Adipocyte (in vitro differentiated cells): Measurements from ENCODE around the gene PPFIA4.
A peak's percentile ranks its signal among the peaks of the same experiment; 100 is the strongest.

Source experiments
- DNase-seq: peaks from one replicate; pipeline ENCODE4 v3.0.0-alpha.2; 2015; ENCODE audit warnings: low read depth
- H3K27me3 ChIP-seq: replicated peaks from 2 replicates; pipeline ENCODE4 v1.7.0; 2013; ENCODE audit warnings: mild to moderate bottlenecking, low read length, moderate library complexity; ENCODE audit not compliant: control insufficient read depth, insufficient read depth
- H3K36me3 ChIP-seq: 2 replicates; pipeline ENCODE4 v1.7.0; 2013; ENCODE audit warnings: low read length, mild to moderate bottlenecking, moderate library complexity; ENCODE audit not compliant: control insufficient read depth, insufficient read depth, severe bottlenecking
- H3K4me1 ChIP-seq: 2 replicates; pipeline ENCODE4 v1.7.0; 2013; ENCODE audit warnings: mild to moderate bottlenecking, low read length, moderate library complexity; ENCODE audit not compliant: control insufficient read depth, insufficient read depth
- H3K4me3 ChIP-seq: 2 replicates; pipeline ENCODE4 v1.7.0; 2013; ENCODE audit warnings: mild to moderate bottlenecking, low read length, moderate library complexity
- H3K9ac ChIP-seq: 2 replicates; pipeline ENCODE4 v1.7.0; 2013; ENCODE audit warnings: mild to moderate bottlenecking, low read length, moderate library complexity
- H3K9me3 ChIP-seq: 2 replicates; pipeline ENCODE4 v1.7.0; 2013; ENCODE audit warnings: mild to moderate bottlenecking, low read length, moderate library complexity; ENCODE audit not compliant: control insufficient read depth

Gene PPFIA4

DNA sequence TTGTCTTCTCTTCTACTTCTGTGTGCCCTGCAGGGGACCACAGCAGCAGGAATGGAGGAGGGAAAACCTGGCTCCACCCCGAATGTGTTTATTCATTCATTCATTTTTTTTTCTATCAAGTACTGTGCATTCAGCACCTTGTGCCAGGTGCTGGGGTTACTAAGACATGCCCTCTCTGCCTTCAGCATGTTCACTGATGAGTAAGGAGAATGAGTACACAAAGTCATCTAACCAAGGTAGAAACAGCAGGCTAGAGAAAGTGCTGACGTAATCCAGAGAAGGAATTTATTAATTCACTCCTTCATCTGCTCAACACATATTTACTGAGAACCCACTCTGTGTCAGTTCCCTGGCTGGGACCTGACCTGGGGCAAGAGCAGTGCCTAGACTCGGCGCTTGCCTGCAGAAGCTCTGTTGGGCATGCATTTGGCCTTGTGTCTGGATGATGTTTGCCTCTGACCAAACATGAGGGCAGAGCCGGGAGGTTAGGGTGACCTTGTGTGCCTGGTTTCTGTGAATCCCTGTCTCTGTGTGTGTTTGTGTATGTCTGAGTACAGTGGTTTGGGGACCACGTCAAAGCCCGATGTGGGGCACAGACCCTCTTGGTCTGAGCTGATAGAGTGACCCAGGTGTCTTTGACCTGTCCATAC, 62.8 kb downstream of the PPFIA4 start:
- no peak for DNase-seq
- no peaks in the 10 kb centered on the region for H3K9me3 ChIP-seq
- H3K4me3 ChIP-seq = no peak overlapping the region
- H3K36me3 ChIP-seq = no peaks in the 10 kb centered on the region
- H3K27me3 ChIP-seq = peaks cover 30% of the 10 kb centered on the region
- H3K4me1 ChIP-seq = peaks cover 3% of the 10 kb centered on the region
- H3K9ac ChIP-seq = no peak overlapping the region

DNA sequence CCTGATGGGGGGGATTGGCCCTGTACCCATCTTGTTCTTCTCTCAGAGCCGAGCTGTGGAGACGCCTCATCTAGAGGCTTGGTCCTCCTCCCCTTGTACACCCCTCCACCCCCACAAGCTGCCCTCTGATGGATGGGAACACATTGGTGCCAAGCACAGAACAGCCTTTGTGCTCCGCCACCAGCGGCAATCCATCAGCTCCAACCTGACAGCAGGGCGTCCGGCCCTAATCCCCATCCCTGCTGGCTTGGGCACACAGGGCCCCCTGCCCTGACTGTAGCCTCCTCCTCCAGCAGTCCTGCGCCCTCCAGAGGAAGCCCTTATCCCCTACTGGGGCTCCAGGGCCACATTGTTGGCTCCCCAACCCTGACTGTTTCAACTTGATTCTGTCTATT, 63.4 kb downstream of the PPFIA4 start:
- no peak for DNase-seq
- Histone ChIP-seq H3K4me3 (no peak overlapping the region), H3K36me3 (no peaks in the 10 kb centered on the region), H3K4me1 (no peaks in the 10 kb centered on the region), H3K27me3 (peaks cover 30% of the 10 kb centered on the region), H3K9ac (no peak overlapping the region), H3K9me3 (peaks cover 4% of the 10 kb centered on the region)

- no peak overlapping the region for H3K4me3 ChIP-seq
- peaks cover 30% of the 10 kb centered on the region for H3K27me3 ChIP-seq
- peaks cover 14% of the 10 kb centered on the region for H3K9me3 ChIP-seq
- no peaks in the 10 kb centered on the region for H3K4me1 ChIP-seq
- no peaks in the 10 kb centered on the region for H3K36me3 ChIP-seq
- H3K9ac ChIP-seq = no peak overlapping the region
- DNase-seq = peak; percentile 7
Measured at GRCh38 chr1:203090421-203091198, 64.3 kb downstream of the PPFIA4 start.

- Histone ChIP-seq H3K36me3 (no peaks in the 10 kb centered on the region), H3K27me3 (peaks cover 30% of the 10 kb centered on the region), H3K4me3 (no peak overlapping the region), H3K9ac (no peak overlapping the region), H3K9me3 (peaks cover 19% of the 10 kb centered on the region), H3K4me1 (no peaks in the 10 kb centered on the region)
- DNase-seq = no peak
Measured at GRCh38 chr1:203091199-203091477, 64.8 kb downstream of the PPFIA4 start.

GRCh38 chr1:203091761-203092330, 65.6 kb downstream of the PPFIA4 start:
- Histone ChIP-seq H3K4me3 (no peak overlapping the region), H3K9me3 (peaks cover 26% of the 10 kb centered on the region), H3K4me1 (no peaks in the 10 kb centered on the region), H3K27me3 (peaks cover 28% of the 10 kb centered on the region), H3K36me3 (no peaks in the 10 kb centered on the region), H3K9ac (no peak overlapping the region)
- no peak for DNase-seq

DNA sequence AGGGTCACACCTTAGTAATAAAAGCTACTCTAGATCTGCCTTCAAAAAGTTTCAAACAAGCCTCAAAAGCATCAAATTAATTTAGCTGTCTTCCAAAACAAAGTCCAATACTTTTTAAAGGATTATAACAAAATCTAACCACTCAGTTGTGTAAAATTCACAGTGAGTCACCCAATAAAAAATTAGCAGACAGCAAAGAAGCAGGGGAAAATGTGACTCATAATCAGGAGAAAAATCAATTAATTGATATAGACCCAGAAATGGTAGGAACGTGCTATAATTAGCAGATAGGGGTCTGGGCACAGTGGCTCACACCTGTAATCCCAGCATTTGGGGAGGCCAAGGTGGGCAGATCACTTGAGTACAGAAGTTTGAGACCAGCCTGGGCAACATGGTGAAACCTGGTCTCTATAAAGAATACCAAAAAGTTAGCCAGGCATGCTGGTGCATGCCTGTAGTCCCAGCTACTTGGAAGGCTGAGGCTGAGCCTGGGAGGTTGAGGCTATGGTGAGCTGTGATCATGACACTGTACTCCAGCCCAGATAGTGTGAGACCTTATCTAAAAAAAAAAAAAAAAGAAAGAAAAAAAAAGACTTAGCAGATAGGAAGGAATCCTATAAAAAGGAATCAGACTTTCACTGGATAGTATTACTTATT, 67.6 kb downstream of the PPFIA4 start:
- Histone ChIP-seq H3K9ac (no peak overlapping the region), H3K4me1 (no peaks in the 10 kb centered on the region), H3K4me3 (no peak overlapping the region), H3K9me3 (peaks cover 31% of the 10 kb centered on the region), H3K36me3 (no peaks in the 10 kb centered on the region), H3K27me3 (peaks cover 27% of the 10 kb centered on the region)
- DNase-seq = no peak

GRCh38 chr1:203095061-203095690, 68.9 kb downstream of the PPFIA4 start:
- Histone ChIP-seq H3K9me3 (peaks cover 31% of the 10 kb centered on the region), H3K4me1 (no peaks in the 10 kb centered on the region), H3K27me3 (peaks cover 25% of the 10 kb centered on the region)

DNA sequence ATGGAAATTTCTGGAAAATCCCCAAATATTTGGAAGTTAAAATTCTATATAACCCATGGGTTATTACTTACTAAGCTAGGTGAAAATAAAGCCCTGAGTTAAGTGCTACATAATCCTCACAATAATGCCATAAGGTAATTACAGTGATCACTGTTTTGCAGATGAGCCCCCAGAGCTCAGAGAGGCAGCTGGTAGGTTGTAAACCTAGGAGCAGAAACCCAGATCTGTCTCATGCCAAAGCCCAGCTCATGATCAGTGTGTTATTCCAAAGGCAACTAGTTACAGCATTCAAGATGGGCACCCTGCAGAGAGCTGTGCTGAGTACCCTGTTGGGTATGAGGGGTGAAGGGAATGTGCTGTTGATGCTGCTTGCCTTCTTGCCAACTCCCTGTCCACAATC, 70.3 kb downstream of the PPFIA4 start:
- H3K36me3 ChIP-seq = no peaks in the 10 kb centered on the region
- peaks cover 31% of the 10 kb centered on the region for H3K9me3 ChIP-seq
- H3K4me3 ChIP-seq = no peak overlapping the region
- H3K27me3 ChIP-seq = peaks cover 35% of the 10 kb centered on the region
- no peaks in the 10 kb centered on the region for H3K4me1 ChIP-seq
- no peak for DNase-seq
- no peak overlapping the region for H3K9ac ChIP-seq

More at GRCh38 chr1:203095061-203095690, 68.9 kb downstream of the PPFIA4 start:
- no peaks in the 10 kb centered on the region for H3K36me3 ChIP-seq
- H3K9ac ChIP-seq = no peak overlapping the region
- H3K4me3 ChIP-seq = peak overlapping the region; percentile 7
- no peak for DNase-seq

GRCh38 chr1:203097001-203097400, 70.7 kb downstream of the PPFIA4 start:
- no peak overlapping the region for H3K9ac ChIP-seq
- no peaks in the 10 kb centered on the region for H3K4me1 ChIP-seq
- peaks cover 36% of the 10 kb centered on the region for H3K27me3 ChIP-seq
- H3K9me3 ChIP-seq = peaks cover 31% of the 10 kb centered on the region
- DNase-seq = no peak
- H3K4me3 ChIP-seq = no peak overlapping the region
- H3K36me3 ChIP-seq = no peaks in the 10 kb centered on the region

DNA sequence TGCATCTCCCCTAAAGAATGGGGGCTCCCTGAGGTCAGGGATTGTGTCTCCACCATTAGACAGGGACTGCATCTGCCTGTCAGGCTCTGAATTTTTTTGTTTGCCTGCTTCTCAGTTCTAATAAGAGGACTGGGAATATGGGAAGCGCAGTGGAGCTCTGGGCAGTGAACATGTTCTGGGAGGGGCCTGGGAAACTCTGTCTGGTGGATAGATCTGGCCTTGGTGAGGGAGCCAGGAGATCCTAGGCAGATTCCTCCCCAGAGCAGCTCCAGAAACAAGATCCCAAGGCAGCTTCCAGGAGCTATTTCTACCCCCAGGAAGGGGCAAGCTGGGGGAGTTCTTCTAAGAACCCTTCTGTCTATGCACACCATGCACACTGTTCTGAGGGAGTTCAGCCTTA, 72.2 kb downstream of the PPFIA4 start:
- Histone ChIP-seq H3K4me1 (no peaks in the 10 kb centered on the region), H3K4me3 (no peak overlapping the region), H3K9me3 (peaks cover 31% of the 10 kb centered on the region), H3K36me3 (no peaks in the 10 kb centered on the region), H3K9ac (no peak overlapping the region), H3K27me3 (peaks cover 37% of the 10 kb centered on the region)
- no peak for DNase-seq
